K562 (cell line): Measurements from ENCODE around the gene ARHGEF26. TPM values are rescaled to one million over a fixed set of nuclear protein-coding genes. Genes with fewer than 3 reads are reported as not detected.

Source experiments
- ATAC-seq: fragments of 200-7000 bp; cut with Tn5 transposase; 3 replicates; pipeline ENCODE4 v1.9.1; 2020; ENCODE audit warnings: moderate library complexity
- BruUV-seq: library from RNA; stranded (reverse); fragments of 400-500 nt; replicated peaks from 2 replicates; lab custom pipeline; 2021; lab: Mats Ljungman, UMichigan
- CTCF ChIA-PET: fragments of 300-600 bp; formaldehyde crosslinking; extraction: SDS; loops from one replicate; lab custom pipeline; 2021; ENCODE audit warnings: low intra/inter-chr PET ratio; lab: Yijun Ruan, JAX
- POLR2A ChIA-PET: fragments of 300-600, 350-650 bp; sonication (Branson Sonifier 250); formaldehyde crosslinking; extraction: SDS; loops from one replicate; lab custom pipeline; 2021; ENCODE audit warnings: antibody characterized with exemption, inconsistent platforms; lab: Yijun Ruan, JAX
- DNase-seq, 4 experiments: peaks; one replicate each; pipeline versions ENCODE4 v3.0.0 to v3.0.0-alpha.2; 2011 to 2018; ENCODE audit warnings: low spot score in 3 of 4, mixed read lengths in 3 of 4; ENCODE audit errors: extremely low read depth in 1 of 4
- FAIRE-seq: peaks from 2 replicates; lab custom pipeline; 2011; peaks lifted over from hg19 to GRCh38; lab: Jason Lieb, UNC
- H2AFZ ChIP-seq: 2 replicates; pipeline ENCODE4 v1.6.0; 2011; ENCODE audit warnings: low read depth, low read length, control low read depth, inconsistent platforms
- H3K27ac ChIP-seq: fragments of 200-600 bp; 3 replicates; pipeline ENCODE4 v1.8.0; 2011; ENCODE audit warnings: low read depth, mild to moderate bottlenecking, control low read depth, inconsistent platforms, low read length, moderate library complexity, mixed read lengths; ENCODE audit errors: extremely low read depth
- H3K27me3 ChIP-seq, 2 experiments: fragments of 300-600 bp in 1 of 2; 2 replicates in 1 of 2; 3 replicates in 1 of 2; pipeline versions ENCODE4 v1.6.0 to v1.8.0; 2011; ENCODE audit warnings: inconsistent platforms in 2 of 2, low read length in 2 of 2, mild to moderate bottlenecking in 1 of 2, mixed read lengths in 1 of 2, moderate library complexity in 1 of 2; ENCODE audit not compliant: control insufficient read depth in 2 of 2, insufficient read depth in 2 of 2
- H3K36me3 ChIP-seq: fragments of 300-600 bp; 3 replicates; pipeline ENCODE4 v1.8.0; 2011; ENCODE audit warnings: mild to moderate bottlenecking, low read length, inconsistent platforms; ENCODE audit not compliant: control insufficient read depth, insufficient read depth
- H3K4me1 ChIP-seq, 2 experiments: fragments of 200-600 bp in 1 of 2; replicated peaks in 1 of 2; 2 replicates in 1 of 2; 3 replicates in 1 of 2; pipeline versions ENCODE4 v1.5.1 to v1.8.0; 2011; ENCODE audit warnings: inconsistent platforms in 2 of 2, low read length in 2 of 2, mild to moderate bottlenecking in 1 of 2, mixed read lengths in 1 of 2, moderate library complexity in 1 of 2; ENCODE audit not compliant: control insufficient read depth in 2 of 2, insufficient read depth in 2 of 2
- H3K4me2 ChIP-seq: 2 replicates; pipeline ENCODE4 v1.6.1; 2011; ENCODE audit warnings: low read length, control low read depth, inconsistent platforms, mixed read lengths; ENCODE audit not compliant: insufficient read depth
- H3K4me3 ChIP-seq: fragments of 200-600 bp; sonication (generic), shearing (Covaris generic); 2 replicates; pipeline ENCODE4 v1.5.1; 2016; ENCODE audit warnings: control low read depth, inconsistent platforms
- H3K79me2 ChIP-seq: fragments of 200-600 bp; 3 replicates; pipeline ENCODE4 v1.8.0; 2011; ENCODE audit warnings: low read length, inconsistent platforms; ENCODE audit not compliant: control insufficient read depth, insufficient read depth
- H3K9ac ChIP-seq, 2 experiments: 2 replicates each; pipeline versions ENCODE4 v1.6.0 to v1.6.1; 2011; ENCODE audit warnings: low read depth in 2 of 2, low read length in 2 of 2, control low read depth in 1 of 2, inconsistent platforms in 1 of 2, mild to moderate bottlenecking in 1 of 2, mixed read lengths in 1 of 2; ENCODE audit not compliant: insufficient read depth in 1 of 2
- H3K9me1 ChIP-seq: one replicate; pipeline ENCODE4 v1.6.0; 2011; ENCODE audit warnings: inconsistent platforms, mild to moderate bottlenecking, low read length, moderate library complexity; ENCODE audit not compliant: control insufficient read depth, insufficient read depth
- H3K9me3 ChIP-seq: replicated peaks from 2 replicates; pipeline ENCODE4 v1.5.1; 2011; ENCODE audit warnings: low read depth, low read length, inconsistent platforms; ENCODE audit not compliant: control insufficient read depth, insufficient read depth
- H4K20me1 ChIP-seq: replicated peaks from 2 replicates; pipeline ENCODE4 v1.6.1; 2011; ENCODE audit warnings: low read length, inconsistent platforms, mixed read lengths; ENCODE audit not compliant: control insufficient read depth, insufficient read depth
- BCOR ChIP-seq: fragments of 450-650 bp; IDR thresholded peaks from 2 replicates; pipeline ENCODE4 v1.6.1; 2016
- DIDO1 ChIP-seq: fragments of 450-650 bp; IDR thresholded peaks from 2 replicates; pipeline ENCODE4 v1.6.1; 2016; ENCODE audit warnings: low read depth, missing biosample characterization, missing genetic modification characterization
- HDAC3 ChIP-seq: fragments of 450-650 bp; IDR thresholded peaks from 2 replicates; pipeline ENCODE4 v1.6.1; 2018; ENCODE audit warnings: borderline replicate concordance, mild to moderate bottlenecking, moderate library complexity; ENCODE audit not compliant: partially characterized antibody
- SIRT6 ChIP-seq: IDR thresholded peaks from one replicate; pipeline ENCODE4 v1.6.1; 2012; ENCODE audit warnings: low read depth, mild to moderate bottlenecking, control low read depth, inconsistent platforms, low read length, moderate library complexity
- ZBTB49 ChIP-seq: sonication (generic); formaldehyde crosslinking; IDR thresholded peaks from 2 replicates; pipeline ENCODE4 v1.8.0; 2022; ENCODE audit warnings: missing genetic modification reagents, mild to moderate bottlenecking, borderline replicate concordance
- ZEB2 ChIP-seq: fragments of 450-650 bp; IDR thresholded peaks from 2 replicates; pipeline ENCODE4 v1.6.1; 2016
- ZNF239 ChIP-seq: fragments of 250-450 bp; sonication (Bioruptor Pico); IDR thresholded peaks from 2 replicates; pipeline ENCODE4 v1.4.0; 2020; ENCODE audit warnings: mild to moderate bottlenecking
- ZNF395 ChIP-seq: fragments of 200-800 bp; sonication (Bioruptor generic); IDR thresholded peaks from 2 replicates; pipeline ENCODE4 v1.6.1; 2017; ENCODE audit warnings: missing genetic modification characterization, missing compliant biosample characterization
- ZNF699 ChIP-seq: fragments of 250-450 bp; sonication (Bioruptor Pico); IDR thresholded peaks from 2 replicates; pipeline ENCODE4 v1.8.0; 2021; ENCODE audit warnings: mild to moderate bottlenecking, moderate library complexity; ENCODE audit not compliant: insufficient replicate concordance
- WGBS: fragments of 100-300 bp; shearing (Covaris generic); methylation state at CpG from one replicate; pipeline ENCODE4 v1.1.6; 2016; ENCODE audit warnings: low coverage, mixed read lengths; ENCODE audit not compliant: insufficient coverage; ENCODE audit errors: missing lambda C conversion rate; 5-methylcytosine and 5-hydroxymethylcytosine counted together
- in situ Hi-C: fragments of 300-500 bp; cut with MboI; formaldehyde crosslinking; loops from 4 replicates; pipeline ENCODE4 v1.15.0; 2018; ENCODE audit warnings: inconsistent platforms, mixed read lengths
- intact Hi-C: fragments of 100-400 bp; cut with micrococcal nuclease; formaldehyde crosslinking; loops from 2 replicates; pipeline ENCODE4 v1.14.2; 2022
- polyA plus RNA-seq, 8 experiments: library from polyadenylated mRNA; depleted of rRNA in 4 of 8; stranded (reverse) in 5 of 8; unstranded in 3 of 8; fragments of >200 nt; fragmentation: Nextera tagmentation in 2 of 8; fragmentation: Illumina TruSeq in 1 of 8; extraction: Ambion mirVana in 2 of 8; extraction: Trizol in 1 of 8; gene quantifications; 2 replicates each; pipeline versions ENCODE4 v1.2.1 to v1.2.3, GENCODE V29; 2011 to 2014; ENCODE audit warnings: inconsistent platforms in 1 of 8, missing spikeins in 1 of 8
- total RNA-seq, 7 experiments: library from RNA; depleted of rRNA in 6 of 7; stranded (reverse); fragments of >200 nt in 6 of 7; fragmentation: Illumina TruSeq in 2 of 7; extraction: Trizol in 2 of 7; gene quantifications; 2 replicates each; pipeline versions ENCODE4 v1.2.1 to v1.2.3, GENCODE V29; 2011 to 2021; ENCODE audit warnings: low replicate concordance in 1 of 7
- TF ChIP-seq, protein P1 (sequence below): fragments of 450-650 bp; IDR thresholded peaks from 2 replicates; pipeline ENCODE4 v1.6.1; 2016; ENCODE audit warnings: borderline replicate concordance
- TF ChIP-seq, protein P2 (sequence below), 2 experiments: fragments of 450-650 bp; IDR thresholded peaks; 2 replicates each; pipeline ENCODE4 v1.6.1; 2016

The ARHGEF26 gene
- total and polyA plus RNA-seq, 9 of the 15 experiments (the other 6 are each of a cell fraction or from before 2014, with no cell fraction given): 0.01 to 0.11 (median 0.04) TPM; not detected in 2

DNA sequence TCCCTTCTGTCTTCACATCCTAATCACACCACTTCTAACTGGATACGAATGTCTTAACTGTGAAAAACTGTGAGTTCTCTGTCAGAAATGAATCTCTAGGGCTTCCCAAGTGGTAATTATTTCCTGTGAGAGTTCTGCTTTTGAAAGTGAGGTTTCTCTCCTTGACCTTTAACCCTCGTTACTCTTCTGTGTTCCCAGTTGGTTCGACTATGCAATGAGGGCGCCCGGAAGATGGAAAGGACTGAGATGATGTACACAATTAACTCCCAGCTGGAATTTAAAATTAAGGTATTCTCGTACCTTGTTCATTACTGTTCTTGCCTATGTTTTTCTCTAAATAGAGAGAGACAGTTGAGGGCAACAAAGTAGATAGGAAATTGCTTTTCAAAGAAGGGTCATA lies 96.5 kb downstream of the ARHGEF26 start:
- no peak overlapping the region for H3K27ac ChIP-seq
- CTCF ChIA-PET: no interaction called here
- no peak overlapping the region for H3K4me2 ChIP-seq
- no peaks in the 10 kb centered on the region for H3K27me3 ChIP-seq
- H2AFZ ChIP-seq: no peak overlapping the region
- no peaks in the 10 kb centered on the region for H3K79me2 ChIP-seq
- no peak for FAIRE-seq
- H3K4me3 ChIP-seq: no peak overlapping the region
- H3K36me3 ChIP-seq: no peaks in the 10 kb centered on the region
- no peaks in the 10 kb centered on the region for H3K9me1 ChIP-seq
- no peak for DNase-seq
- POLR2A ChIA-PET: no interaction called here
- intact Hi-C loops (no loop called here), in situ Hi-C loops (no loop called here)
- WGBS: 0% methylated on average over 6 of the region's 6 CpGs
- no peaks in the 10 kb centered on the region for H3K9me3 ChIP-seq
- H3K4me1 ChIP-seq: no peaks in the 10 kb centered on the region
- TF ChIP-seq, protein P1, sequence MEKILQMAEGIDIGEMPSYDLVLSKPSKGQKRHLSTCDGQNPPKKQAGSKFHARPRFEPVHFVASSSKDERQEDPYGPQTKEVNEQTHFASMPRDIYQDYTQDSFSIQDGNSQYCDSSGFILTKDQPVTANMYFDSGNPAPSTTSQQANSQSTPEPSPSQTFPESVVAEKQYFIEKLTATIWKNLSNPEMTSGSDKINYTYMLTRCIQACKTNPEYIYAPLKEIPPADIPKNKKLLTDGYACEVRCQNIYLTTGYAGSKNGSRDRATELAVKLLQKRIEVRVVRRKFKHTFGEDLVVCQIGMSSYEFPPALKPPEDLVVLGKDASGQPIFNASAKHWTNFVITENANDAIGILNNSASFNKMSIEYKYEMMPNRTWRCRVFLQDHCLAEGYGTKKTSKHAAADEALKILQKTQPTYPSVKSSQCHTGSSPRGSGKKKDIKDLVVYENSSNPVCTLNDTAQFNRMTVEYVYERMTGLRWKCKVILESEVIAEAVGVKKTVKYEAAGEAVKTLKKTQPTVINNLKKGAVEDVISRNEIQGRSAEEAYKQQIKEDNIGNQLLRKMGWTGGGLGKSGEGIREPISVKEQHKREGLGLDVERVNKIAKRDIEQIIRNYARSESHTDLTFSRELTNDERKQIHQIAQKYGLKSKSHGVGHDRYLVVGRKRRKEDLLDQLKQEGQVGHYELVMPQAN: no peak
- no peak for TF ChIP-seq ZNF239 (CRISPR knock-in tag)
- no peak for TF ChIP-seq ZNF395 (CRISPR knock-in tag)
- TF ChIP-seq, protein P2, sequence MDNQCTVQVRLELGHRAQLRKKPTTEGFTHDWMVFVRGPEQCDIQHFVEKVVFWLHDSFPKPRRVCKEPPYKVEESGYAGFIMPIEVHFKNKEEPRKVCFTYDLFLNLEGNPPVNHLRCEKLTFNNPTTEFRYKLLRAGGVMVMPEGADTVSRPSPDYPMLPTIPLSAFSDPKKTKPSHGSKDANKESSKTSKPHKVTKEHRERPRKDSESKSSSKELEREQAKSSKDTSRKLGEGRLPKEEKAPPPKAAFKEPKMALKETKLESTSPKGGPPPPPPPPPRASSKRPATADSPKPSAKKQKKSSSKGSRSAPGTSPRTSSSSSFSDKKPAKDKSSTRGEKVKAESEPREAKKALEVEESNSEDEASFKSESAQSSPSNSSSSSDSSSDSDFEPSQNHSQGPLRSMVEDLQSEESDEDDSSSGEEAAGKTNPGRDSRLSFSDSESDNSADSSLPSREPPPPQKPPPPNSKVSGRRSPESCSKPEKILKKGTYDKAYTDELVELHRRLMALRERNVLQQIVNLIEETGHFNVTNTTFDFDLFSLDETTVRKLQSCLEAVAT (IDR thresholded peaks at IDR 0.05): no peak
- TF ChIP-seq HDAC3: no peak
- no peak for TF ChIP-seq ZBTB49 (CRISPR knock-in tag)
- TF ChIP-seq ZEB2: no peak
- TF ChIP-seq DIDO1 (tag): no peak
- no peak for TF ChIP-seq ZNF699 (CRISPR knock-in tag)
- TF ChIP-seq SIRT6: no peak
- no peak for TF ChIP-seq BCOR
- no peak for ATAC-seq
- no TSS peak for BruUV-seq
- no peaks in the 10 kb centered on the region for H4K20me1 ChIP-seq
- H3K9ac ChIP-seq: no peak overlapping the region
